Mesothelial cell of epicardium (in vitro differentiated cells): Measurements from ENCODE around the gene SECTM1. TPM values are rescaled to one million over a fixed set of nuclear protein-coding genes. Genes with fewer than 3 reads are reported as not detected.
"Not testable (repeated sequence)": the region's sequence is repeated elsewhere in the genome, so short reads cannot be mapped to it uniquely, and the experiment has no call there.

Experiments used
- DNase-seq, 2 experiments: peaks; one replicate each; pipeline ENCODE4 v3.0.0; 2021; ENCODE audit warnings: low spot score in 2 of 2; ENCODE audit not compliant: unreplicated experiment in 2 of 2
- H3K27ac Mint-ChIP-seq: 2 replicates; pipeline ENCODE4 v1.8.0; 2021; ENCODE audit warnings: mixed read lengths
- H3K27me3 Mint-ChIP-seq: 2 replicates; pipeline ENCODE4 v1.8.0; 2021; ENCODE audit warnings: low read depth, mixed read lengths
- H3K36me3 Mint-ChIP-seq: 2 replicates; pipeline ENCODE4 v1.8.0; 2021; ENCODE audit warnings: mixed read lengths
- H3K4me1 Mint-ChIP-seq: 2 replicates; pipeline ENCODE4 v1.8.0; 2021; ENCODE audit warnings: mixed read lengths
- H3K4me3 Mint-ChIP-seq: 2 replicates; pipeline ENCODE4 v1.8.0; 2021; ENCODE audit warnings: mild to moderate bottlenecking, moderate library complexity, mixed read lengths
- H3K9me3 Mint-ChIP-seq: 2 replicates; pipeline ENCODE4 v1.8.0; 2021; ENCODE audit warnings: mixed read lengths
- CTCF ChIP-seq: fragments of 200-600 bp; sonication (generic); IDR thresholded peaks from one replicate; pipeline ENCODE4 v1.5.0; 2021; ENCODE audit warnings: antibody characterized with exemption; ENCODE audit not compliant: unreplicated experiment
- total RNA-seq: library from RNA; stranded (reverse); gene quantifications from 3 replicates; pipeline ENCODE4 v1.2.1, GENCODE V29; 2021

SECTM1 gene
- total RNA-seq: 5.8 to 7.0 TPM (median 7.0 TPM) in 3 replicates

GRCh38 chr17:82333279-82334171 is at the start of gene SECTM1:
Gene SECTM1 (minus strand): TSS chr17:82333766. CDS start chr17:82327240, 6,526 bp downstream.
- TF ChIP-seq CTCF: no peak
- no peaks in the 10 kb centered on the region for H3K36me3 Mint-ChIP-seq
- peaks cover 55% of the 10 kb centered on the region for H3K4me1 Mint-ChIP-seq
- H3K9me3 Mint-ChIP-seq: no peaks in the 10 kb centered on the region
- peaks cover 29% of the 10 kb centered on the region for H3K27me3 Mint-ChIP-seq
- peak within 1 kb of the TSS; percentile 67 for H3K4me3 Mint-ChIP-seq
- DNase-seq: no peak
- H3K27ac Mint-ChIP-seq: peak within 1 kb of the TSS; percentile 30

- Mint-ChIP-seq H3K4me1 (peaks cover 18% of the 10 kb centered on the region), H3K27ac (no peak overlapping the region), H3K27me3 (peaks cover 25% of the 10 kb centered on the region), H3K9me3 (no peaks in the 10 kb centered on the region), H3K4me3 (no peak overlapping the region), H3K36me3 (no peaks in the 10 kb centered on the region)
- TF ChIP-seq CTCF: no peak
- DNase-seq: no peak
These were observed 49.3 kb upstream of the SECTM1 start for GRCh38 chr17:82382933-82383255.

GRCh38 chr17:82382220-82382932 is 48.8 kb upstream of the SECTM1 start:
- H3K27ac Mint-ChIP-seq, DNase-seq, H3K36me3 Mint-ChIP-seq, H3K9me3 Mint-ChIP-seq, H3K4me3 Mint-ChIP-seq: not testable (repeated sequence)
- Mint-ChIP-seq H3K4me1 (peaks cover 16% of the 10 kb centered on the region), H3K27me3 (peaks cover 20% of the 10 kb centered on the region)

GRCh38 chr17:82381703-82382009 is 48.1 kb upstream of the SECTM1 start:
- not testable (repeated sequence) for H3K27ac Mint-ChIP-seq, DNase-seq, H3K9me3 Mint-ChIP-seq, H3K4me3 Mint-ChIP-seq, H3K36me3 Mint-ChIP-seq
- H3K27me3 Mint-ChIP-seq: peaks cover 20% of the 10 kb centered on the region
- peaks cover 16% of the 10 kb centered on the region for H3K4me1 Mint-ChIP-seq

GRCh38 chr17:82380860-82381702 is 47.5 kb upstream of the SECTM1 start:
- Mint-ChIP-seq H3K4me1 (peaks cover 16% of the 10 kb centered on the region), H3K9me3 (no peaks in the 10 kb centered on the region), H3K27me3 (peaks cover 20% of the 10 kb centered on the region), H3K36me3 (no peaks in the 10 kb centered on the region), H3K4me3 (no peak overlapping the region), H3K27ac (no peak overlapping the region)
- no peak for TF ChIP-seq CTCF
- no peak for DNase-seq

- no peak for TF ChIP-seq CTCF
- peaks cover 20% of the 10 kb centered on the region for H3K27me3 Mint-ChIP-seq
- no peaks in the 10 kb centered on the region for H3K36me3 Mint-ChIP-seq
- H3K4me3 Mint-ChIP-seq: no peak overlapping the region
- no peak for DNase-seq
- H3K4me1 Mint-ChIP-seq: peaks cover 3% of the 10 kb centered on the region
- no peaks in the 10 kb centered on the region for H3K9me3 Mint-ChIP-seq
- H3K27ac Mint-ChIP-seq: no peak overlapping the region
These were observed 45.1 kb upstream of the SECTM1 start for GRCh38 chr17:82378741-82379021.
